Motor neuron (in vitro differentiated cells): Measurements from ENCODE around the gene SUMF2. TPM values are rescaled to one million over a fixed set of nuclear protein-coding genes. Genes with fewer than 3 reads are reported as not detected.

Experiments
- ATAC-seq, 8 experiments: fragments of 200-7000 bp; cut with Tn5 transposase; replicated peaks in 6 of 8; 2 replicates each; pipeline ENCODE4 v1.8.0; 2021; ENCODE audit warnings: mild to moderate bottlenecking in 8 of 8, moderate library complexity in 8 of 8
- H3K27ac ChIP-seq, 2 donors: fragments of 250-450 bp; sonication (Bioruptor Pico); 2 replicates each; pipeline ENCODE4 v1.9.0; 2021; ENCODE audit warnings: antibody characterized with exemption in 2 of 2, mild to moderate bottlenecking in 2 of 2, moderate library complexity in 1 of 2
- H3K4me1 ChIP-seq, 2 donors: fragments of 250-450 bp; sonication (Bioruptor Pico); replicated peaks in 1 of 2; 2 replicates each; pipeline ENCODE4 v1.6.1; 2021; ENCODE audit warnings: antibody characterized with exemption in 2 of 2, mild to moderate bottlenecking in 2 of 2, moderate library complexity in 1 of 2
- H3K4me3 ChIP-seq, 5 donors: fragments of 250-450 bp; sonication (Bioruptor Pico); 2 replicates each; pipeline ENCODE4 v1.9.0; 2021; ENCODE audit warnings: antibody characterized with exemption in 5 of 5, mild to moderate bottlenecking in 5 of 5, moderate library complexity in 4 of 5
- WGBS, 10 experiments: fragments of 450-650 bp; shearing (Covaris generic); methylation state at CpG; one replicate each; pipeline ENCODE4 v1.0.0; 2022; 5-methylcytosine and 5-hydroxymethylcytosine counted together
- in situ Hi-C, 9 experiments: fragments of 400-800 bp; cut with MboI; loops; one replicate each; pipeline ENCODE4 v1.15.0; 2021; ENCODE audit warnings: low sequenced_read_pairs in 9 of 9, low pct_unique_long_range_greater_than_20kb in 2 of 9; ENCODE audit not compliant: unreplicated experiment in 9 of 9
- total RNA-seq, 8 experiments: library from RNA; unstranded; fragments of 300-600 nt; gene quantifications; 2 replicates each; pipeline versions ENCODE4 v1.2.3 to v1.2.4, GENCODE V29; 2022

The SUMF2 gene
- total RNA-seq, 8 experiments from 2014 or later: 51.6 to 164 (median 92.3) TPM

- no peak for ATAC-seq
- Histone ChIP-seq H3K4me3 (no peak overlapping the region), H3K27ac (no peak overlapping the region), H3K4me1 (no peaks in the 10 kb centered on the region)
- in situ Hi-C loops: no loop called here
- 0 to 61% (median 41%) methylated on average over 1 to 8 of the region's 8 CpGs; no CpG with 5 or more reads in 1 of the 10 experiments for WGBS, 10 experiments
These were observed 61.7 kb downstream of the SUMF2 start for GRCh38 chr7:56125831-56126230.

- Histone ChIP-seq H3K4me3 (no peak overlapping the region), H3K4me1 (no peaks in the 10 kb centered on the region), H3K27ac (no peak overlapping the region)
- WGBS, 10 experiments: 3 to 75% (median 28%) methylated on average over 2 to 6 of the region's 7 CpGs
- no peak for ATAC-seq
- in situ Hi-C loops: no loop called here
These were observed 63.3 kb downstream of the SUMF2 start for GRCh38 chr7:56127241-56127975.

Other genes starting within 250 kb of the SUMF2 start
- under 1 TPM in 2 of 8 experiments, not detected in 6; 0.05 to 0.19 TPM for gene SEPTIN14, start 201.5 kb upstream of the SUMF2 start, total RNA-seq
- gene ZNF713, start 176.8 kb upstream of the SUMF2 start, total RNA-seq: 10 to 100 TPM in 4 of 8 experiments, 1 to 10 TPM in 4; 2.1 to 13.1 (median 10.8) TPM
- 10 to 100 TPM; 11.8 to 24.6 (median 17.1) TPM for gene MRPS17, start 112.4 kb upstream of the SUMF2 start, total RNA-seq
- 10 to 100 TPM; 12.0 to 69.8 (median 40.7) TPM for gene NIPSNAP2, start 99.7 kb upstream of the SUMF2 start, total RNA-seq
- gene PSPH, start 12.8 kb upstream of the SUMF2 start, total RNA-seq: 10 to 100 TPM; 22.1 to 40.1 (median 26.2) TPM
- gene CCT6A, start 12.5 kb upstream of the SUMF2 start, total RNA-seq: 100 to 1,000 TPM; 126 to 307 (median 191) TPM
- gene PHKG1, start 28.7 kb downstream of the SUMF2 start, total RNA-seq: 1 to 10 TPM in 6 of 8 experiments, under 1 TPM in 2; 0.42 to 3.9 (median 1.2) TPM
- gene CHCHD2, start 42.2 kb downstream of the SUMF2 start, total RNA-seq: 100 to 1,000 TPM in 6 of 8 experiments, 1 to 10 TPM in 2; 1.4 to 572 (median 255) TPM
- not detected for gene NUPR2, start 52.1 kb downstream of the SUMF2 start, total RNA-seq